Effector memory CD8-positive, alpha-beta T cell (primary cell): ENCODE data around the gene SLC4A3.

Experiments
- ATAC-seq: fragments of 150-1000 bp; cut with Tn5 transposase; replicated peaks from 2 replicates; pipeline ENCODE4 v1.10.0; 2021; ENCODE audit warnings: mild to moderate bottlenecking, moderate library complexity
- DNase-seq, 3 experiments: peaks; one replicate each; pipeline ENCODE4 v3.0.0; 2021
- H3K27ac Mint-ChIP-seq, 2 donors: one replicate each; pipeline ENCODE4 v1.8.0; 2022; ENCODE audit warnings: mild to moderate bottlenecking in 2 of 2, mixed read lengths in 2 of 2, moderate library complexity in 2 of 2
- H3K27me3 Mint-ChIP-seq, 2 donors: one replicate each; pipeline ENCODE4 v1.8.0; 2022; ENCODE audit warnings: mixed read lengths in 2 of 2
- H3K36me3 Mint-ChIP-seq: one replicate; pipeline ENCODE4 v1.8.0; 2022; ENCODE audit warnings: mild to moderate bottlenecking, moderate library complexity, mixed read lengths; ENCODE audit not compliant: insufficient read depth
- H3K4me1 Mint-ChIP-seq, 2 donors: one replicate each; pipeline ENCODE4 v1.8.0; 2022; ENCODE audit warnings: low read depth in 2 of 2, mixed read lengths in 2 of 2
- H3K4me3 Mint-ChIP-seq, 2 donors: one replicate each; pipeline ENCODE4 v1.8.0; 2022; ENCODE audit warnings: mild to moderate bottlenecking in 2 of 2, mixed read lengths in 2 of 2, moderate library complexity in 2 of 2
- H3K9me3 Mint-ChIP-seq, 2 donors: one replicate each; pipeline ENCODE4 v1.8.0; 2022; ENCODE audit warnings: mixed read lengths in 2 of 2
- total RNA-seq, 9 experiments: gene quantifications; one replicate each; lab custom pipeline; 2026; lab: John Stamatoyannopoulos, UW

The SLC4A3 gene
- 0 to 0.84 (median 0.17) reads per million in 9 experiments for total RNA-seq

GRCh38 chr2:219627103-219628100 is at the start of gene SLC4A3:
SLC4A3 (plus strand) TSS chr2:219627630; CDS start chr2:219627993, 363 bp downstream.
- H3K4me1 Mint-ChIP-seq: peaks cover 4 to 6% of the 10 kb centered on the region in 2 donors
- no peaks in the 10 kb centered on the region for H3K36me3 Mint-ChIP-seq
- ATAC-seq: peak; percentile 69

GRCh38 chr2:219578811-219579613 is 48.4 kb upstream of the SLC4A3 start:
- no peaks in the 10 kb centered on the region for H3K4me1 Mint-ChIP-seq
- H3K9me3 Mint-ChIP-seq: no peaks in the 10 kb centered on the region
- DNase-seq (no peak), ATAC-seq (no peak)
- no peak overlapping the region for H3K27ac Mint-ChIP-seq
- peaks cover 37 to 57% of the 10 kb centered on the region in 2 donors for H3K27me3 Mint-ChIP-seq
- peaks cover 2% of the 10 kb centered on the region for H3K36me3 Mint-ChIP-seq
- no peak overlapping the region for H3K4me3 Mint-ChIP-seq

More at GRCh38 chr2:219627103-219628100, at the start of gene SLC4A3:
- Mint-ChIP-seq H3K4me3 (peak within 1 kb of the TSS; percentile 87 to 88), H3K9me3 (no peaks in the 10 kb centered on the region), H3K27ac (peak within 1 kb of the TSS in 1 of 2 donors; percentile 61), H3K27me3 (peaks cover 36 to 86% of the 10 kb centered on the region in 2 donors)
- no peak for DNase-seq

- Mint-ChIP-seq H3K9me3 (no peaks in the 10 kb centered on the region), H3K36me3 (peaks cover 5% of the 10 kb centered on the region), H3K4me3 (no peak overlapping the region), H3K4me1 (no peaks in the 10 kb centered on the region), H3K27me3 (peaks cover 38 to 60% of the 10 kb centered on the region in 2 donors), H3K27ac (no peak overlapping the region)
- no peak for DNase-seq
- ATAC-seq: no peak
These were observed 46.1 kb upstream of the SLC4A3 start for GRCh38 chr2:219581346-219581745.

- H3K36me3 Mint-ChIP-seq: peaks cover 2% of the 10 kb centered on the region
- DNase-seq: no peak
- no peaks in the 10 kb centered on the region for H3K9me3 Mint-ChIP-seq
- no peak for ATAC-seq
- H3K27ac Mint-ChIP-seq: no peak overlapping the region
- H3K4me3 Mint-ChIP-seq: no peak overlapping the region
- no peaks in the 10 kb centered on the region for H3K4me1 Mint-ChIP-seq
- peaks cover 21 to 47% of the 10 kb centered on the region in 2 donors for H3K27me3 Mint-ChIP-seq
These were observed 36.3 kb upstream of the SLC4A3 start for GRCh38 chr2:219591091-219591490.

- no peak for ATAC-seq
- Mint-ChIP-seq H3K36me3 (peaks cover 10% of the 10 kb centered on the region), H3K4me1 (no peaks in the 10 kb centered on the region), H3K27ac (no peak overlapping the region), H3K4me3 (no peak overlapping the region), H3K9me3 (no peaks in the 10 kb centered on the region), H3K27me3 (peaks cover 10 to 30% of the 10 kb centered on the region in 2 donors)
- no peak for DNase-seq
These were observed 34.7 kb upstream of the SLC4A3 start for GRCh38 chr2:219592736-219593135.

- H3K36me3 Mint-ChIP-seq: peaks cover 13% of the 10 kb centered on the region
- H3K27me3 Mint-ChIP-seq: peaks cover 10 to 26% of the 10 kb centered on the region in 2 donors
These were observed 34.3 kb upstream of the SLC4A3 start for GRCh38 chr2:219593154-219593553.

DNA sequence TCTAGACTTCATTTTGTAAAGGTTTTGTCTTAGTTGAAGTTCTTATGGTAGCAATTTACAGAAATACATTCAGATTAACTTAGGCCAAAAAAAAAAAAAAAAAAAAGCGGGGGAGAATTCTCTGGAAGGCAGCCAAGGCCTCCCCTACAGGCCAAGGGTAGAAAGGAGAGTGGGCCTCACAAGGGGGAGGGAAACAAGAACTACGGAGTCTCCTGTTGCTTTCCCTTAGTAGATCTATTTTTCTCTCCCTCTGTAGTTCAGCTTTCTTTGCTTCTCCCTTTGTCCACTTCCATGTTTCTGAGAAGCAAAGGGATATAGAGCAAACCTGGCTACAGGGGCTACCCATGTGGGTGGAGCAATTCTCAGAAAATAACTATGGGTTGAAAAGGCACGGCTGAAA is 32.2 kb upstream of the SLC4A3 start:
- Mint-ChIP-seq H3K36me3 (peaks cover 21% of the 10 kb centered on the region), H3K4me1 (peaks cover 7 to 17% of the 10 kb centered on the region in 2 donors), H3K27me3 (peaks cover 10 to 20% of the 10 kb centered on the region in 2 donors), H3K27ac (no peak overlapping the region), H3K4me3 (no peak overlapping the region), H3K9me3 (no peaks in the 10 kb centered on the region)
- DNase-seq (no peak), ATAC-seq (no peak)

More at GRCh38 chr2:219593154-219593553, 34.3 kb upstream of the SLC4A3 start:
- Mint-ChIP-seq H3K27ac (no peak overlapping the region), H3K4me1 (peaks cover 2 to 4% of the 10 kb centered on the region in 2 donors), H3K4me3 (no peak overlapping the region), H3K9me3 (no peaks in the 10 kb centered on the region)
- DNase-seq (no peak), ATAC-seq (no peak)

DNA sequence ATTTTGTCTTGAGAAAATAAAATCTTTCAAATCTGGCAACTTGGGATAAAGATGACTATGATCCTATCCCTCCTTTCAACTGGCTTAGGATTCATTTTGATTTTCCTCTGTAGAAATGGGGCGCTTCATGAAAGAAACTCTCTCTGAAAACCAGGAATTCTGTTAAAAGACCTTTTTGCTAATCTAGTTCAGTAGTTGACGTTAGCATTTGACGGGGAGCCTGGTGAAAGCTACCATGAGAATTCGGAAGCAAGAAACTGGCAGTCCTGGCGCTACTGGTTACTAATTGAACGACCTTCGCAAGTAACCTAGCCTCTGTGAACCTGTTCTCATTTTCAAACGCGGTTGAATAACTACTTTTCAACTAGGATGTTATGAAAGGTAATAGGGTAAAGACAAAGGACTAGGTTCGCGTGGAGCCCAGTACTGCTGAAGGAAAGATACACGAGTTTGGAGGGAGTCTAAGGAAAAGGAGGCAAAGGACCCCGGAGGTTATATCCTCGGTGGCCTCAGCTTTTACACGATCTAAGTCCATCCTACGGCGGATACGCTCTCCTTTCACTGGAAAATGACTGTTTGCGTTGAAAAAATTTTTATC is 30.4 kb upstream of the SLC4A3 start:
- ATAC-seq: peak; percentile 2
- peak overlapping the region; percentile 94 to 97 for H3K27ac Mint-ChIP-seq
- no peaks in the 10 kb centered on the region for H3K9me3 Mint-ChIP-seq
- no peak for DNase-seq
- peak overlapping the region; percentile 94 to 95 for H3K4me3 Mint-ChIP-seq
- peaks cover 7 to 17% of the 10 kb centered on the region in 2 donors for H3K4me1 Mint-ChIP-seq
- H3K27me3 Mint-ChIP-seq: peaks cover 10 to 15% of the 10 kb centered on the region in 2 donors
- H3K36me3 Mint-ChIP-seq: peaks cover 28% of the 10 kb centered on the region

- peaks cover 32% of the 10 kb centered on the region for H3K36me3 Mint-ChIP-seq
- peak within 1 kb of the TSS; percentile 94 to 95 for H3K4me3 Mint-ChIP-seq
- peak; percentile 91 for ATAC-seq
- H3K27ac Mint-ChIP-seq: peak within 1 kb of the TSS; percentile 94 to 97
- peaks cover 6 to 8% of the 10 kb centered on the region in 2 donors for H3K27me3 Mint-ChIP-seq
- DNase-seq: peak; percentile 83 to 87 (median 86)
- no peaks in the 10 kb centered on the region for H3K9me3 Mint-ChIP-seq
- H3K4me1 Mint-ChIP-seq: peaks cover 7 to 17% of the 10 kb centered on the region in 2 donors
These were observed 29.7 kb upstream of the SLC4A3 start, which contains the start of gene STK11IP for GRCh38 chr2:219597552-219598307. STK11IP (plus strand) TSS chr2:219597857; CDS start chr2:219598120, 263 bp downstream.

DNA sequence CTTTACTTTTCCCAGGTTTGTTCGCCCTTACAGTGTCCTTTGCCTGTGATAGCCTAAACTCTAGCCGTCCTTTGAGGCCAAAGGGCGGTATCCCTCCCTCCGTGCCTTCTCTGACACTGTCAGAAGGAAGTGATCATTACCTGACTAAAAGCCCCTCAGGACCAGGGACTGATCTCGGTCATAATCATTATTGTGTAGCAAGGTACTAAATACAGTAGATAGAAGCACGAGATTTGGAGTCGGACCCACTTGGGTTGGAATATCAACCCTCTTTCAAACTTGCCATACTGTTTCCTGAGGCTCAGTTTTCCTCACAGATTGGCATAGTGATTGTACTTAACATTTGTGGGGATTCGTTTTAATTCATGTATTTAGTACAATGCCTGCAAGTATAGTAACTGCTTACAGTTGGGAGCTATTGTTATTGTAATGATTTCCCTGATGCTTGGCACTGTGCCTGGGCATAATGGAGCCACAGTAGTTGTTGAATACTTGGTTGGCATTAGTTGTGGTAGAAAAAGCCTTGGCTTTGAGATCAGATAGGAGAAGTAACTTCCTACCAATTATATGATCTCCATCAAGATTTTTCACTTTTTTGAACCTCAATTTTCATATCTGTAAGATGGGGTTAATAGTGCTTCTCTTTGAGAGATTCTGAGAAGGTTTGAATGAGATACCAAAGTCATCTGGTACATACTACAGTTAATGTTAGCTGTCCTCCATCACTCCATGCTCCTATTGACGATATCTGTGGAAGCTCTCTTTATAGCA is 28.9 kb upstream of the SLC4A3 start:
- no peak for ATAC-seq
- peaks cover 0 to under 1% of the 10 kb centered on the region in 2 donors for H3K27me3 Mint-ChIP-seq
- peak overlapping the region; percentile 94 to 95 for H3K4me3 Mint-ChIP-seq
- no peaks in the 10 kb centered on the region for H3K9me3 Mint-ChIP-seq
- peaks cover 40% of the 10 kb centered on the region for H3K36me3 Mint-ChIP-seq
- no peak for DNase-seq
- peak overlapping the region; percentile 94 to 97 for H3K27ac Mint-ChIP-seq
- H3K4me1 Mint-ChIP-seq: peaks cover 7 to 17% of the 10 kb centered on the region in 2 donors

GRCh38 chr2:219603771-219604170 is 23.7 kb upstream of the SLC4A3 start:
- H3K4me1 Mint-ChIP-seq: peaks cover 3 to 7% of the 10 kb centered on the region in 2 donors
- no peak for DNase-seq
- ATAC-seq: no peak

DNA sequence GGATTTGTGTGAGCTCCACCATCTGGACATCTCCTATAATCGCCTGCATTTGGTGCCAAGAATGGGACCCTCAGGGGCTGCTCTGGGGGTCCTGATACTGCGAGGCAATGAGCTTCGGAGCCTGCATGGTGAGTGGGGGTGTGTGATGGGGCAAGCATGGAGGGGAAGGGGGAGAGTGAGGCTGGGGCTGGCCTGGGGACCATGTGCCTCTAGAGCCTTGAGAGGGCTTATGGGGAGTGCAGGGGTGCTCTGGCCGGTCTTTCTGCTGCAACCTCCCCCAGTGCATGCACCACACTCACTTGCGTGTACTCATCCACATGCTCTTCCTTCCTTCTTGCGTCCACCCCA is 21.8 kb upstream of the SLC4A3 start:
- Mint-ChIP-seq H3K36me3 (peaks cover 52% of the 10 kb centered on the region), H3K9me3 (no peaks in the 10 kb centered on the region), H3K27ac (no peak overlapping the region), H3K4me1 (no peaks in the 10 kb centered on the region), H3K27me3 (no peaks in the 10 kb centered on the region), H3K4me3 (no peak overlapping the region)
- DNase-seq: no peak
- no peak for ATAC-seq

More at GRCh38 chr2:219603771-219604170, 23.7 kb upstream of the SLC4A3 start:
- Mint-ChIP-seq H3K27ac (no peak overlapping the region), H3K36me3 (peaks cover 46% of the 10 kb centered on the region), H3K9me3 (no peaks in the 10 kb centered on the region), H3K4me3 (no peak overlapping the region), H3K27me3 (no peaks in the 10 kb centered on the region)
